ENCODE measurements around the gene CLDN34.

Gene CLDN34, protein sequence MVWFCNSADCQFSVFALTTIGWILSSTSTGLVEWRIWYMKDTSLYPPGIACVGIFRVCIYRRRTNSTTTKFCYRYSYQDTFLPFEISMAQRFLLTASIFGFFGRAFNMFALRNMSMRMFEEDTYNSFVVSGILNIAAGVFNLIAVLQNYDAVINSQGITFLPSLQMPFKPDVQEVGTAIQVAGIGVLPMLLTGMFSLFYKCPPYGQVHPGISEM

DNA sequence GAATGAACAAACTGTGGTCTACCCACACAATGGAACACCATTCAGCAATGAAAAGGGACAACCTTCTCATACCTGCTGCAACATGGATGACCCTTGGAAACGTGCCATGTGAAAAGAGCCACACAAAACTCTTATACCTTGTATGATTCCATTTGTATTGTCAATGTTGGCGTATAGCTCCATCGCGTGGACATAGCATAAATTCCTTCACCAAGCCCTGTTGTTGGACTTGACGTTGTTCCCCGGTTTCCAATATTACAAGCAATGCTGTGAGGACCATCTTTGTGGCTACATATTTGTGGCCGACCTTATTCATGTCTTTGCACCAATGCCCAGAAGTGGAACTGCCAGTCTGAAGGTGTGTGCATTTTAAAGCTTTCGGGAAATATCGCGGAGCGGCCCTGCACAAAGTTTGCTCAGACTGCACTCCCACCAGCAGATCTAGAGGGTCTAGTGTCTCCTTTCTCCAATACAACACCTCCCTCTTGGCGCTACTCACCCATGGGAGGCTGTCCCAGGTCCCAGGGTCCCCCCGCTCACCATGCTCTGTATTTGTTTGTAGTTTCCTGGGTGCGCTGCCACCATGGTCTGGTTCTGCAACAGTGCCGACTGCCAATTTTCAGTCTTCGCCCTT, at the start of gene CLDN34:
Gene CLDN34, plus strand, starts transcription at position 584 of the 634 bp plus-strand sequence. Its CDS starts 0 bp downstream, at position 584.
- DNase-seq, result no peak

DNA sequence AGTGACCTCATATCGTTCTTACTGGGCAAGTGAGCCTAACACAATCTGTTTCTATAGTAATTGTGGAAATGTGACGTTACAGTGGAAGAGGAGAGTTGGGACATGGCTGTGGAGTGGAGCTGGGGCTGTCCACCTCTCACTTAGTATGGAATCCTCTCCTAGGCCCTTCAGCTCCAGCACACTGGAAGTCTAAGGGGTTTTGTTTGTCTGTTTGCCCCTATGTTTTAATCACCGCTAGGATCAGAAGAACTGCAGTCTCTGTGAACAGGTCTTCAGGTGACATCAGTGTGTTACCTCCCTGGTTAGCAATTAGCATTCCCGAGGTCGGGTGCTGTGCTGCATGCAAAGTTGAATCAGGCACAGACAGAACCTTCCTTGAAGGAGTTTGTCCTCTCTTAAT, 49.3 kb upstream of the CLDN34 start:
- no peak for DNase-seq

DNA sequence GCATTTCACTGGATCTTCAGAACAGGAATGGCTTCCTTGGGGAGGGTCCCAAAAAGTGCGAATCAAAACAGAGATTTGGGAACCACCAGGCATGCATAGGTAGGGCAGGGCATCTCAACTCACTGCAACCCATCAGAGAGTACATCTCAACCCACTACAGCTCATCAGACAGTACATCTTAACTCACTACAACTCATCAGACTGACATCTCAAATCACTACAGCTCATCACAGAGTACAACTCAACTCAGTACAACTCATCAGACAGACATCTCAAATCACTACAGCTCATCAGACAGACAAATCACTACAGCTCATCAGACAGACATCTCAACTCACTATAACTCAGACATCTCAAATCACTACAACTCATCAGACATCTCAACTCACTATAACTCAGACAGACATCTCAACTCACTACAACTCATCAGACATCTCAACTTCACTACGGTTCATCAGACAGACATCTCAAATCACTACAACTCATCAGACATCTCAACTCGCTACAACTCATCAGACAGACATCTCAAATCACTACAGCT, 47.5 kb upstream of the CLDN34 start:
- DNase-seq, result no peak

DNA sequence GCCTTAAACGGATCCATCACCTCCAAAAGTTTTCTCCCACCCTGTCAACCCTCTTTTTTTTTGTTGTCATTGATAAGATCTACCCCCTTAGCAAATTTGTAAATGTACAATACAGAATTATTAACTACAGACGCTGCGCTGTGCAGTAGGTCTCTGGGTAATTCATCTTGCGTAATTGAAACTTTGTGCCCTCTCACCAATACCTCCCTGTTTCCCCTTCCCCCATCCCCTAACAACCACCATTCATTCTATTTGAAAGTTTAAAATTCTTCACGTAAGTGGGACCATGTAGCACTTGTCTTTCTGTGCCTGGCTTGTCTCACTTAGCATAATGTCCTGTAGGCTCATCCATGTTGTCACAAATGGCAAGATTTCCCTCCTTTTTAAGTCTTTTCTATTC, 45.8 kb upstream of the CLDN34 start:
- no peak for DNase-seq

DNA sequence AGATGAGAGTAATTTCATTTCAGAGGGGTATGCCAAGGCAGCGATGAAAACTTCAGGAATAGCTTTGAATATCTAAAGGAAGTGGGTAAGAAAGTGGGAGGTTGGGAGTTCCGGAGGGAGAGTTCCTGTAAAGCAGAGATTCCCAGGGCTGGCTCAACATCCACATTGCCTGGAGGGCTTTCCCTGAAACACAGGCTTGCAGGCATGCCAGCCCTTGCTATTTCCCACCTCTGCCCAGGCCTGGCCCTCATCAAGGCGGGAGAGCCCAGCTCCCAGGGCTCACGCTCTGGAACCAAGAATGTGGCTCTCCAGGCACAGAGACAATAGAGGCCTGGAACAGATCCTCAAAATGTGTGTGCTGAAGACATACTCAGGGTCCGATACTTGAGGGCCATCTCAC, 43.8 kb upstream of the CLDN34 start:
- DNase-seq, result no peak

DNA sequence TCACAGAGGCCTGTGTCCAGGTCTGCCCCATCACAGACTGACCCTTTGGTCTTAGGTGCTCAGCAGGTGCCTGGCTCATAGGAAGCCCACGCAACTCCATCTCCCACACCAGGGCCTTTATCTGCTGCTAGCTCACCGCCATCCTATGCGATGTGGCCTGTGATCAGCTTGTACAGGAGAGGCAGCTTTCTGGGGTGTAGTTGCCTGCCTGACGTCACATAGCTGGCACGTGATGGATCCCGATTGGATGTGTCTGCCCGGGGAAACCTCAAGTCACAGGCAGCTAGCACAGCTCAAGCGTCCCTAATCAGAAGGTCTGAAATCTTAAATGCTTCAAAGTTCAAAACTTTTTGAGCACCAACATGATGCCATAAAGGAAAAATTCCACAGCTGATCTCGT, 41.2 kb upstream of the CLDN34 start:
- no peak for DNase-seq

DNA sequence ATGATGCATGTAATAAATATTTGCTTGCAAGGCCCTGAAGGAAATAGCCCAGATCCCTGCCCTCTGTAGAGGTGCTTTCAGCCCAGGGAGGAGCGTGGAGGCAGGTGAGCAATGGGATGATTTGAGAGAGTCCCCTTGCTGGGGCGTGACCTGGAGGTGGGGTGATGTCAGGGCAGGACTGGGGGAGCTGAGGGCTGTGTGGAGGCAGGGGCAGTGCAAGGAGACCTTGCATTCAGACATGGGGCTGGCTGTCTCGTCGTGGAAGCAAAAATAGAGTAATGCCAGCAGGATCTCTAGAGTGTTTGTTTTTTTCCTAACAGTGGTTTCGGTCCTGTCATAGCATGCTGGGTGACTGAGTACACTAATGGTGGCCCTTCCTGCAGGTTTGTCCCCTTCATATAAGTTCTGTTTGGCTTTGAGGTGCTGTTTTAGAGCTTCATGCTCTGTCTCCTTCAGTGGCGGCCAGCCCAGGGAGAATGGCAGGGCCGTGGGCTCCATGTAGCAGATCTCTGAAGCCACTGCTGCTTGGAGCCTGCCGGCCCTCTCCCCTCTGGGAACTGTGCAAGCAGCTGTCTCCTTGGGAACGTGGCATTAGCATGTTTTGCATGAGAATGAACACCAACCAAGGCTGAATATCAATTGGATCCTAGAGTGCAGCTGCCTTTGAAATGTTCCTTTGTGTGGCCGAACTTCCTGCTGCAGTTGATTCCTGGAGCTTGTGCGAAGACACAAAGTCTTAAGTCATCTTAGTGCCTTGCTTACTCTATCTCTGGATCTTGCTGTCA, 39.3 kb upstream of the CLDN34 start:
- DNase-seq, result no peak

DNA sequence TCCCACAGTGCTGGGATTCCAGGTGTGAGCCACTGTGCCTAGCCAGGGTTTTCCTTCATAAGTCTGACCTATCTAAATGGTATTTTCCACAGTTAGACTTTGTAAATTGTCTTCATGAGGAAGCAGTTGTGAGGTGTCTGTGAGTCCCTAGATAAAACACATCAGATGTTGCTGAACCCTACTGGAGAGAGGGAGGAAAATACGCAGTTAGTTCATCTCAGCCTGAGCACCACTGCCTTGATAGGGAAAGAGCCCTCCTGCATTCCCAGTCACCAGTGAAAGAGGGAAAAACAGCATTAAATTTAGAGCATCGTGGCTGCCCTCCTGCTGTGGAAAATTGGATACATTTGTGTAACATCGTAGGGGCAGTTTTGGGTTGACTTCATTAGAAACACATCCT, 31.7 kb upstream of the CLDN34 start:
- no peak for DNase-seq

DNA sequence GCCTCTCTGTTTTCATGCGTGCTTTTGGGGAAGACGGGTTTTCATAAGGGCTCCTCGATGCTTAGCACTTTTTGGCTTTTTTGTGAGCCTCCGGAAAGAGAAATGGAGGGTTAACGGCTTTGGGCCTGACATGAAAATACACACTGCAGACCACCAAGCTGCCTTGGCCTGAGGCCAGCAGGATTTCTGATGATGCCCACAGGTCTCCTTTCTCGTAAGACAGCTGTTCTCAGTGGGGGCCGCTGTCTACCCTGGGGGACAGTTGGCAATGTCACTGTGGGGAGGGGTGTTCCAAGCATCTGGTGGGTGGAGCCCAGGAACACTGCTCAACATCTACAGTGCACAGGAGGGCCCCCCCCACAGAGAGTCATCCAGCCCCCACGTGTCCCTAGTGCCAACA, 29.4 kb upstream of the CLDN34 start:
- DNase-seq, result no peak

DNA sequence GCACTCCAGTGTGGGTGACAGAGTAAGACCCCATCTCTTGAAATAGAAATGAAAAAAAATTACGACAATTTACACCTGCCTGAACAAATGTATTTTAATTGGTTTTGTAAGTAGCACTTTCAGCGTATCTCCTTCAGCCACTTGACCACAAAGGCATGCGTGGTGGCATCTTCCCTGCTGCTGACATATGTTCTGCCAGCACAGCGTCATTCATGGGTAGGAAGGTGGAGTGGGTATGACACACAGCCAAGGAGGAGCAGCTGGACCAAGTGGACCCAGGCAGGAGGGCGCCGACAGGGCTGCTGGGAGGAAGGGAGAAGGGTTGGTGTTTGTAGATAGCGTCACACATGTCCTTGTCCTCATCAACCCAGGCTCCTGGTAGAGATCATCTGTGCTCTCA, 28.6 kb upstream of the CLDN34 start:
- no peak for DNase-seq

DNA sequence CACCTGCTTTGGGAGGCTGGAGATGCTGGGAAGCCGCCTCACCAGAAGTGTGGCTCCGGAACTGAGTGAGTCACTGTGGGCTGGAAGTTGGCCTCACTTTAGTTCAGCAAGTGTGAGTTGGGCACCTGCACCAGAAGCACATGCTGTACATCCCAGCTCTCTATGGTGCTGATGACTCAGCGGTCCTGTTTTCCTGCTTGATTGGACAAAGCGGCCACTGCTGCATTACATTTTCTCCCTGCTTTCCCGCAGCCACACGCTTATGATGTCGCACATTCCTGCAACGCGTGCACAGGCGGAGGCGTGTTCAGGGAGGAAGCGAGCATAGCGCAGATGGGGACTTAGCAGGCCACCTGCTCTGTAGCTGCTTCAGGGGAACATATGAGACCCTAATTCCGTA, 26.7 kb upstream of the CLDN34 start:
- no peak for DNase-seq

DNA sequence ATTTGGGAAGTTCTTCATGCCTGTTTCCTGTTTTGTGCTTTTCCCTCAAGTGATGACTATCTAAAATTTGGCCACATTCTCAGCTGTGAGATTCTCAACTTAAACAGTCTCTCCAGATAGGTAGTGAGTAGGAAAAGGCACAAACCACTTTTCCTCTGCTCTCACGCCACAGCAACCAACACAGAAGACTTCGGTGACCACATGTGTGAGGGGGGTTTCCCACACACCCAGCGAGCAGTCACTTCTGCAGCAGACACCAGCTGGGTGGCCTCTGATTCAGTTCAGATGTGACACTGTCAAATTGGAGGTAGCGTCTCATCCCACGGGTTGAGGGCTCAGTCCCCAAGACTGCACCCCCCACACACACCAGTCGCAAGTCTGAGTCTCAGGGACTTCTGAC, 25.1 kb upstream of the CLDN34 start:
- DNase-seq, result no peak

DNA sequence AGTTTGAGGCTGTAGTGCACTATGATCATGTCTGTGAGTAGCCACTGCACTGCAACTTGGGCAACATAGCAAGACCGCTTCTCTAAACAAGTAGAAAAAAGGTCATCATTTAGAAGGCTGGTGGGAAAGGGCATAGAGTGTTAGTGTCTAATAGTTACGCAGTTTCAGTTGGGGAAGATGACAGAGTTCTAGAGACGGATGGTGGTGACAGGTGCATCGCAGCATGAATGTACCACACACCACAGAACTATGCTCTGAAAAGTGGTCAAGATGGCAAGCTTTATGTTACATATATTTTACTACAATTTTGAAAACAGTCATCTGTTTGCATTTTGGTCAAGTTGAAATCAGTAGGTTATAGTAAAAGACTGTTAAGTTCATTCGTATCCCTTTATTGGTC, 23.7 kb upstream of the CLDN34 start:
- no peak for DNase-seq

DNA sequence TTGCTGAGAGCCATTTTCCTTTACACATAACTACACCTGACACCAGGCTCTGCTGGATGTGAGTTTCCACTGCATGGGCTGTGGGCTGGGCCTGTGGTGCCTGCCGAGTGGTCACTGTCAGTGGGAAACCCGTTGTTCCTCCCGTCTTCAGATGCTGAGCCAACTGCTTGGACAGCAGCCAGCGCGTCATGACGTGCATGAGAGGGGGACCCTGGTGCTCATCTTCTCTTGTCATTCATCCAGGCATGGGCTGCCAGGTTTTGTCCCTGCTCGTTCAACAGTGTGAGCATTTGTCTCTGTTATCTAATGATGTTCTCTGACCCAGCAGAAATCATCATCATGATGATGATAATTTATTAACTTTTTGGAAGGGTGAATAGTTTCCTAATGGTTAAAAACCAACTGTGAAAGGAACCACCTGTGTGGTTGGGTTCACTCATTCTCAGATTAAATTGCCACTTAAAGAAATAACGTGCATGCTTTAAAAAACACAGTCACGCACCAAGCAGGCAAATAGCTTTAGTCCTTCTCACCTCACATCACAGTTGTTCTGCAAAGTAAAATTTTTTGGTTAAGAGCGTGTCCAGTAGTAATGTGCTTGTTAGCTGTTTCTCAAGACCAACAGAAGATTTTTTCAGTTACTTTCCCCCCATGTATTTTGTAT, 19.9 kb upstream of the CLDN34 start:
- no peak for DNase-seq

DNA sequence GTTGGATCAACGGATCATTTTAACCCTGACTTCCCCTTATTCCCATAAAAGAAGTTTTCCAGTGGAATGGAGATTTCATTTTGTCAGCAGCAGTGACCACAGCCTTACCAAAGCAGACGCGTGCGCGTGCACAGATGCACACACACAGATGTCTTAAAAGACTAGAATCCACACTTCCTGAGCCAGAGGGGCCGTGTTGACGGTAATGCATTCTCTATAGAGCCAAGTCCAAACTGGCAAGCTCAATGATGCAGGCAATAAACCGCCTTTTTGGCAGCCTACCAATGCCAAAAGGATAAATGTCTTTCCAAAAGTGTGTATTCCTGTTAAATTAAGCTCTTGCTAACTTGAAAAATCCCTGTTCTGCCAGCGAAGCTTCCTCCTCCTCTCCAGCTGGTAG, 18.8 kb upstream of the CLDN34 start:
- DNase-seq, result no peak

DNA sequence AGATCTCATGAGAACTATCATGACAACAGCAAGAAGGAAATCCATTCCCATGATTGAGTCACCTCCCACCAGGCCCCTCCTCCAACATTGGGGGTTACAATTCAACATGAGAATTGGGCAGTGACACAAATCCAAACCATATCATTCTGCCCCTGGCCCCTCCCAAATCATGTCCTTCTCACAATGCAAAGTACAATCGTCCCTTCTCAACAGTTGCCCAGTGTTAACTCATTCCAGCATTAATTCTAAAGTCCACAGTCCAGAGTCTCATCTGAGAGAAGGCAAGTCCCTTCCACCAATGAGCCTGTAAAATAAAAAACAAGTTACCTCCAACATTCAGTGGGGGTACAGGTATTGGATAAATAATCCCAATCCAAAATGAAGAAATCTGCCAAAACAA, 14.9 kb upstream of the CLDN34 start:
- DNase-seq, result no peak

DNA sequence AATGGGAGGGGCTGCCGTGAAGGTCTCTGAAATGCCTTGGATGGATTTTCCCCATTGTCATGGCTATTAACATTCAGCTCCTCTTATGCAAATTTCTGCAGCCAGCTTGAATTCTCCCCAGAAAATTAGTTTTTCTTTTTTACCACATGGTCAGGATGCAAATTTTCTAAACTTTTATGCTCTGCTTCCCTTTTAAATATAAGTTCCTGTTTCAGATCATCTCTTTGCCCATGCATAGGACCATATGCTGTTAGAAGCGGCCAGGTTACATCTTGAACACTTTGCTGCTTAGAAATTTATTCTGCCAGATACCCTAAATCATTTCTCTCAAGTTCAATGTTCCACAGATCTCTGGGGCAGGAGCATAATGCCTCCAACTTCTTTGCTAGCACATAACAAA, 13.8 kb upstream of the CLDN34 start:
- DNase-seq, result no peak

DNA sequence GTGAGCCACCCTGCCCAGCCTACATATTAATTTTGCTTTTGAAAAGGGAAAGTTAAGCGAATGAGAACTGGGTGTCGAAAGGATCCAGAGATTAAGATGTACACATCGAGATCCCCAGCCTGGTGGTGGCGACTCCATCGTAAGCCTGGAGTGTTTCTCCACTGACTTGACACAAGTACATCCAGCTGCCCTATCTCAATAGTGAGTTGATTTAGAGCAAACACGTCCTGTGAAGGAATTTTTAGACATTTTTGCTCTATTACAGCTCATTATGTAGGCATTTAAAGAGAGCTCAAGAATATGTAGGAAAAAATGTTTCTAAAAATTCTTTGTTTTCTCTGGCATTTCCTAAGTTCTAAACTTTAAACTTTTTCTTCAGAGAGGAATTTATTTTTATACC, 11.7 kb upstream of the CLDN34 start:
- no peak for DNase-seq

DNA sequence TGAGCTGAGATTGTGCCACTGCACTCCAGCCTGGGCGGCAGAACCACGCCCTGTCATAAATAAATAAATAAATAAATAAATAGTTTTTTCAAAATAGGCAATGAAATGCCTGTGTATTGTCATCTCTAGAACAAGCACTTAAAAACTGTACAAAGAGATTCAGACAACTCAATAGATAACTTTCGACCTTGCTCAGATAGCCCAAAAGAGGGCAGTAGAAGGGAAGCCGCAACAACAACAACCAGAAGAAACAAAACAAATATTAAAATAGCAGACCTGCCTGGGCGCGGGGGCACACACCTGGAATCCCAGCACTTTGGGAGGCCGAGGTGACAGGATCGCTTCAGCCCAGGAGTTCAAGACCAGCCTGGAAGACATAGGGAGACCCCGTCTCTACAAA, 9.4 kb upstream of the CLDN34 start:
- DNase-seq, result no peak

DNA sequence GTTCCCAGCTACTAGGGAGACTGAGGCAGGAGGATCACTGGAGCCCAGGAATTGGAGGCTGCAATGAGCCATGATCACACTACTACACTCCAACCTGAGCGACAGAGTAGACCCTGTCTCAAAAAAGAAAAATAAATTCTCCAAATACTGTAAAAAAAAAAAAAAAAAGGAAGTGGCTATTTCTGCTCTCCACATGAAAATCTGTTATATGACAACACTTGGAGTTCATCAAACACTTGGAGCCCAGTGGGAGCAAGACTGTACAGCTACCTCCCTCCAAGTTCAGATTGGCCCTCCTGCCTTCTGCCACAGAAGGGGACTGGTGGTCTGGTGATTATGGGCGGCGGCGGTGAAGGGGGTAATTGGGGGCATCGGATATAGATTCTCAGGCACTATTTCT, 9.0 kb upstream of the CLDN34 start:
- DNase-seq, result no peak

DNA sequence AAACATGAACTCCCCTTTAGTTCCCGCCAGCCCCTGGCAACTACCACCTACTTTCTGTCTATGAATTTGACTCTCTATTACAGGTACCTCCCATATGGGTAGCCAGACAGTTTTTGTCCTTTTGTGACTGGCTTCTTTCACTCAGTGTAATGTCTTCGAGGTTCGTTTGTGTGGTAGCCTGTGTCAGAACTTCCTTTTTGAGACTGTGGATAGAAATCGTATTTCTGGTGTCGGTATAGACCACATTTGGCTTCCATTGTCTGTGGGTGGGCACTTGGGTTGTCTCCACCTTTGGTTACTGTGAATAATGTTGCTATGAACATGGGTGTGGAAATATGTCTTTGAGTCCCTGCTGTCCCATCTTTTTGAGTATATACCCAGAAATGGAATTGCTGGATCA, 5.4 kb upstream of the CLDN34 start:
- DNase-seq, result no peak

DNA sequence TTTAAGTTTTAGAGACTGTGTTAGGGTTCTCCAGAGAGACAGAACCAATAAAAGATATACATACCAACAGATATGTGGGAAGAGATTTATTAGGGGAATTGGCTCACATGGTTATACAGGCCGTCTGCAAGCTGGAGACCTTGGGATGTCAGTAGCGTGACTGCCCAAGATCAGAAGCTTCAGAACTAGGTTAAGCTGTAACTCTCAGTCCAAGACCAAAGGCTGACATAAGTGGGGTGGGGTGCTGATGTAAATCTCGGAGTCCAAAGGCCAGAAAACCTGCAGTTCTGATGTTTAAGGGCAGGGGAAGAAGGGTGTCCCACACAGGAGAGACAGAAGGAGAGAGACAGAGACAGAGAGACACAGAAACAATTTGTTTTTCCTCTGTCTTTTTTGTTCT, 10.5 kb downstream of the CLDN34 start:
- DNase-seq, result no peak

DNA sequence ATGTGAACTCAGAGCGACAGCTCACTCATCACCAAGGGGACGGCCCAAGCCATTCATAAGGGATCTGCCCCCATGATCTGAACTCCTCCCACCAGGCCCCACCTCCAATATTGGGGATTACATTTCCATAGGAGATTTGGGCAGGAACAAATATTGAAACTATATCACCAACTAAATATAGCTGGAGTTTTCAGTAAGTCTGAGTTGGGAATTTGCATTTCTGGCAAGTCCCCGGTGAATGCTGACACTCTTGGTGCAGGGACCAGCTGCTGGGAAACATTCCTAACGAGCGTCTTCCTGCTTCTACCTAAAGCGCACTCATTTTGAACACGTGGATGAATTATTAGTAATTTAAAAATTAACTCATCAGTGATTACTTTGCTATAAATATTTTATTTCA, 13.2 kb downstream of the CLDN34 start:
- no peak for DNase-seq

DNA sequence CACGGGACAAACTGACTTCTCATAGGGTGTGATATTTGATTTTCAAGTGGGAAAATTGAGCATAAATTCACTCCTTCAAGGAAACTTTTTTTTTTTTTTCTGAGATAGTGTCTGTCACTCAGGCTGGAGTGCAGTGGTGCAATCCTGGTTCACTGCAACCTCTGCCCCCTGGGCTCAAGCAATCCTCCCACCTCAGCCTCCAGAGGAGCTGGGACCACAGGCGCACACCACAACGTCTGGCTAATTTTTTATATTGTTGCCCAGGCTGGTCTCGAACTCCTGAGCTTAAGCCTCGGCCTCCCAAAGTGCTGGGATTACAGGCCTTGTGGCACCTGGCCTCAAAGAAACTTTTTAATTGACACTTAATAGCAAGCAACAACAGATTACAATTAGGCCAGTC, 13.8 kb downstream of the CLDN34 start:
- DNase-seq, result no peak

Measured in GOT3 (cell line).